ENCODE data around the gene USP22.

The USP22 gene

DNA sequence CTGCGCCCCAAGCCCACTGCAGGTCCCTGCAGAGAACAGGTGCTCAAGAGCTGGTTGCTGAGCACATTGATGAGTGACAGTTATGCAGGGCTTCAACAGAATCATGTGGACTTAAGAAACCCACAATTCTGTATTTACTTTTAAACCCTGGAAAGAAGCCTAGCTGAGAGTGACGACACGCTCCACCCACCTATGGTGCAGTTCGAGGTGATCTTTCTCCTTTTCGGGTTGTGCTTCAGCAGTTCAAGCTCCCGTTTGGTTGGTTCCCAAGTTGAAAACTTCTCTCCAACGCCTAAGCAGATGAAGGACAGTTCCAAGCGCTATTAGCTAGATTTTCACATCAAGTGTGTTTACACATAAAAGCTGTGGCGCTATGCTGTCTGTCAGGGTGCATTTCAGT lies 23.9 kb downstream of the USP22 start:
- no peak for DNase-seq

DNA sequence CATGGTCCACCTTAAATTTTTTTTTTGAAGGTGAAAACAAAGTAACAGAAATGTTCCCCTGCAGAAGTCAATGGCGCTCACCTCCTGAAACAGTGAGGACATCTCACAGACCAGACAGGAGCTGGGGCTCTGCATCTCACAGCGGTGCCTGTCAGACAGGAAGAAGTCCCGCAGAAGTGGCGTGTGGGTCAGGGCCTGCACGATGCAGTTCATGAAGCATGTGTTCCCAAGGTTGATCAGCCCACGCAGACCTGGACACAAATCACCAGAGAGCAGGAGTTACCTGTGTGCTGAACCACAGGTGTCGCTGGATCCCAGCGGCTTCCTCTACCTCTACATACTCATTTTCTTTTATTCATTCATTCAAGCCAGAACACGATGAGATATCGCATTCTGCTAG lies 24.9 kb downstream of the USP22 start:
- no peak for DNase-seq

DNA sequence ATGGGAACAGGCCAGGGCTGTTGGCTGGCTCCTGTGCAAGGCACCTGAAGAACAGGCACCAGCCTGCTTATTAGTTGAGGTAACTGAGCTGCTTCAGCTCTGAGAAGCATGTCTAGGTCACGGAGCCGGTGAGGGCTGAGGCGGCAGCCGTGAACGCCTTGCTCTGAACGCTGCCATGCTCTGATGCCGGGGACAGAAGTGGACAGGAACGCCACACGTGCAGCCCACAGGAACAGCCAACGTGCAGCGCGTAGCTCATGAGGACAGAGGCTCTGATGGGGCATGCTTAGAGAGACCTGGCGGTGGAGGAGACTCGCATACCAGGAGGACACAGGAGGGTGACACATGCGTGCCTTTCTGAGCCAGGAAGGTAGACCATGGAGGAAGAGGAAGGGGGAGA lies 25.6 kb downstream of the USP22 start:
- no peak for DNase-seq

DNA sequence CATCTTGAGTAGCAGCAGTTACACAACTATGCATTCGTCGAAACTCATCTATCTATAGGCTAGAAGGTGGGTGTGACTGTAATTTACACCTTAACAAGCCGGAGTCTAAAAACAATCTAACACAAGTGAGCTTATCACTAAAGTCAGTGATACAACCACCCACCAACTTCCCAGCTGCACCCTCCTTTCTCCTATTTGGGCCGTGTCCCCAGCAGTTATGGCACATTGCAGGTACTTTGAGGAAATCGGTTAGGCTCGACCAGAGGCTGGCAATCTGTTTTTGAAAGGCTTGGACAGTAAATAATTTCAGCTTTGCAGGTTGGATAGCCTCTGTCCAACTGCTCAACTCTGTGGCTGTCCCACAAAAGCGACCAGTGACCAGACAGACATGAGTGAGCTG lies 26.0 kb downstream of the USP22 start:
- DNase-seq, result no peak

DNA sequence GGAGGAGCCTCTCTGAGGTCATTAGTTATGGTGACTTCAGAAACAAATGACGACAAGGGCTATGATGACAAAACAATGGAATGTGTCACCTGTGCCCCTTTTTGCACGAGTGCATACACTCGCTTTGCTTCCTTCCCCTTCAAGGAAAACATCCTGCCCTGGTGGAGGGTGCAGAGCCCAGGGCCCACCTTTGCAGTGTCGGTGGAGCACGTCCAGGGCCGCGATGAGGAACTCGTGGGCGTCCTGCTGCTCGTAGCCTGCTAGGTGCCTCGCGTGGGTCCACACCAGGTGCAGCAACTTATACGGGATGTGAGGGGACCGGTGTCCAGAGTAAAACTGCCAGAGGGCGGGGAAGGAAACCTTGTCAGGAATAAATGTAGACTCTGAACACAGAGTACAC lies 27.2 kb downstream of the USP22 start:
- DNase-seq, result no peak

DNA sequence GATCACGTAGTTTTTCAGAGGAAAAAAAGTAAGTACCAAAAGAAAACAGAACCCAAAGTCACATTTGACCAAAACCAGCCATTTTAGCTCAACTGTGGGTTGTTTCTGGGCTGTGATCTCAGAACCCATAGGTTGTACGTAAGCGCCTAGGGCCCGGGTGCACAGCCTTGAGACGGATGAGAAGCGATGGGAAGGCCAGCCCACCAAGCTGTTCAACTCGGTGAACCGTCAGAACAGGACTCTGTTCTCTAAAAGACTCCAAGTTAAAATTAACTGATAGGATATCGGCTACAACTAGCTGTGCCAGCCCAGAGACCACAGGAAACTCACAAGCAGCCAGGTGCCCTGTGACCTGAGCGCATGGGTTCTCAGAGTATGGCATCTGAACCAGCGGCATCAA lies 28.3 kb downstream of the USP22 start:
- no peak for DNase-seq

DNA sequence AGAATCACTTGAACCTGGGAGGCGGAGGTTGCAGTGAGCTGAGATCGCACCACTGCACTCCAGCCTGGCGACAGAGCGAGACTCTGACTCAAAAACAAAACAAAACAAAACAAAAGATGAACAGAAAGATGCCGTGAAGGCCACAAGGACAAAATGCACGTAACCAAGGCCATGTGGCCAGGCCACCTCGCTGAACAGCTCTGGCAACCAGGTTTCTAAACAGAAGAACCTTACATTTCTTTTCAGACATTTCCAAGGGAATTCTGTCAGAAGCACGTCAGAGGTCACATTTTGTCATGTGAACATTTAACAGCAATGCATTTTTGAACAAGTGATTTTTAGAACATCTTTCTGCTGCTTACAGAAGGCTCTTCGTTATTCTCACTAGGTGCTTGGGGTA lies 28.8 kb downstream of the USP22 start:
- DNase-seq, result no peak

DNA sequence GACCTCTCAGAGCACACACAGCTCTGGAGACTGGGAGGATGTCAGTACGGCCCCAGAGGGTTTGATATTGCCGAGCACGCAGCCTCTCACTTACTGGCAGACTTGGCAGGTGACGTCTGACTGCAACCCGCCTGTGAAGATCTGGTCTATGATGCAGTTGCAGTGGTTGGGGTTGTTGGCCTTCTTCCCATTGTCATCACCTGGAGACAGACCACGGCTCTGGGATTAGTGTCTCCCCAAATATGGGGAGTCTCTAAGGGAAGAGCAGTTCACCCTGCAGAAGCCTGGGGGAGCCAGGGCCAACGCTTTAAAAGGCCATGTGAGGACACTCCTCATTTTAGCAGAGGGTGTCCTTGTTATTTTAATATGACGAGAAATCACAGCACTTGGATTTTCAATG lies 30.1 kb downstream of the USP22 start:
- DNase-seq, result no peak

DNA sequence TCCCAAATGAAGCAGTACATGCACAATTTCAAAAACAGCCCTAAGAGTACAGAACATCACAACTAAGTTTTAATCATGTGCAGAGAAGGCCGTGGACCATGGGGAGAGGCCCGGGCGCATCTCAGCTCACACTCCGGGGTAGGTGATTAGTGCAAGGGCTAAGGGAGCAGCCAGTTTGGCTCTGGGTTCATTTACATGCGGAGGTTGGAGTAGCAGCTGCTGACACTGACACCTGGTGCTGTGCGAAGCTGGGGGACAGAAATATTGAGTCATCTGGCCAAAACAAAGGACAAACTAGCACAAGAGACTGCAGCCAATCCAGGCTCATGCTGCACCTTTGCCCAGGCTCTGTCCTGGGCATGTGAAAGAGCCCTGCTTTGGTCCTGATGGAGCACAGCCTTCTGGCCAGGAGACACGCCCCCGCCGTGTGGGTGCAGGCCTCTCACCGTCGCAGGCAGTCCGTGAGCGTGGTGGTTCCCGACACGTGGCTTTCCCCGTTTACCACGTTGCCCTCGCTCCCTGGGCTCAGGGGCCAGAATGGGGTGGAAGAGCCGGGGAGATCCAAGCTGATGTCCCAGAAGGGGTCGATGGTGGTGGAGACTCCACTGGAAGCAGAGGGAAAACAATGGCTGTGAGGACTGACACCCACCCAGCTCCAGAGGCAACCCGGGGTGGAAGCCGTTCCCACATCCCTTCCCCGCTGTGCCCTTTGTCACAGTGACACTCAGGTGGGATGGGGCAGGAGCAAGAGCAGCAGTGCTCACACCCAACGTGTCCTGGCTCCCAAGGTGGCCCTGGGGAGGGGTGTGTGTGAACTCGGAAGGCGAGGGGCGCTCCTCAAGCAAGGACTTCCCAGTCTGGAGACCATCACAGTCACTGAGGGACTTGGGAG lies 31.9 kb downstream of the USP22 start:
- DNase-seq, result no peak

DNA sequence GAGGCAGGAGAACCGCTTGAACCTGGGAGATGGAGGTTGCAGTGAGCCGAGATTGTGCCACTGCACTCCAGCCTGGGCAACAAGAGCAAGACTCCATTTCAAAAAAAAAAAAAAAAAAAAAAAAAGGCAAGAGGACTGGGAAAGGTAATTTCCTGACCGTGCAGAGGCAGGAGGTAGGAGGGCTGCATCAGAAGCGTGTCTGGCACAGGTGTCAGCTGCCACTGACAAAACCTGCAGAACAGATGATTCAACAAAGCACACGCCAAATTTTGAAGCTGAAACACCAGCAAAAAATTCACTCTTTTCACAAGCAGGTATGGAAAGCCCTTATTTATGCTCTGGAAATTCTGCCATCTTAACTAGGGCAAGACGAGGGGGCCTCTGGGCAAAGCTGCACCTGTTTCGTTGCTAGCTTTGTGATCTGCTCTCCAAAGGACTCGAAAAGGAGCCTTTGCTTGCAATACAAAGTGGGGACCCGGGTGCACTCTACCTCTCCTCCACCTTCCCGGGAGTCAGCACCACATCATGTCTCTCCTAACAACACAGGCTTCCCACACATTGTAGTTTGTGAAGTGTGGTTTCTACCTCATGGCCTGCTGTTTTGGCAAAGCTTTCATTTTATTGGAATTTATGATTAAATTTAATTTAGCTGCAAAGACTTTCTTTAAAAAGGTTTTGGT lies 33.7 kb downstream of the USP22 start:
- DNase-seq, result no peak

DNA sequence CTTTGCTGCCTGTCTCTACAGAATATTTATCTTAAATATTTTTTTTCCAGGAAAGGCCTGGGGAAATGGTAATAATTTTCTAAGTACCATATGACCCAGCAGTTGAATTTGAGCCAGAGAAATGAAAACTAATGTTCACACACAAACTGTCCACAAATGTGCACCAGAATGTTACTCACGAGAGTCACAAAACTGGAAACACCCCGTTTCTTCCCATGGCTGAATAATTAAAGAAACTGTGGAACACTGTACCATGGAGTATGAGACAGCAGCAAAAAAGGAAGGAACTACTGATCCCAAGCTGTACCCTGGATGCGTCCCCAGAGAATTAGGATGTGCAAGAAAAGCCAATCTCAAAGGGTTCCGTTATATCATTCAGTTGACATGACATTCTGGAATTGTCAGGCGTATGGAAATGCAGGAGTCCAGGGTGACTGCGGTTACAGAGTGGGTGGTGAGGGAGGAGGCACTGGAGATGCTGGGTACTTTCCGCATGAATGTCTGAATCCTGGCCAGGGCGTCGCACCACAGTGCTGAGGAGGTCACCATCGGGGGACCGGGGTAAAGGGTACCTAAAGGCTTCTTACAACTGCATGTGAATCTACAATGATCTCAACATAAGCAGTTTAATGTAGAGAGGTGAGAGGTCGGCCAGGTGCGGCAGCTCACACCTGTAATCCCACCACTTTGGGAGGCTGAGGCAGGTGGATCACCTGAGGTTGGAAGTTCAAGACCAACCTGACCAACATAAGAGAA lies 34.5 kb downstream of the USP22 start:
- DNase-seq, result no peak

DNA sequence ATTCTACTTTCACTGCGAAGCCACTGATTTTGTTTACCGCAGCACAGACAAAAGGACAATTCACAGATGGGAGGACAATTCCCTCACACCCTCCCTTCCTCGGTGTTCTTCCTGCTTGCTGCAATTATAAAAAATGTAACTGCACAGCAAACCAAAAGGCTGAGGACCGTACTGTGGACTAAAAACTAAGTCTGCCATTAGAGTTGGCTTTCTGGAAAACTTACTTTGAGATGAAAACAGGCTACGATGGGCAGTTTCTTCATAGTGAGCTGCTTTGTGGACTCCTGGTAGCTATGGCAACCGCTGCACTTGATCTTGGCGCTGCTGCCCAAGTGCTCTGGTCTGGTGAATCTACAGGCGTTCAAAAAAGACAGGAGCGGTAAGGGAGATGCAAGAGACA lies 35.2 kb downstream of the USP22 start:
- no peak for DNase-seq

DNA sequence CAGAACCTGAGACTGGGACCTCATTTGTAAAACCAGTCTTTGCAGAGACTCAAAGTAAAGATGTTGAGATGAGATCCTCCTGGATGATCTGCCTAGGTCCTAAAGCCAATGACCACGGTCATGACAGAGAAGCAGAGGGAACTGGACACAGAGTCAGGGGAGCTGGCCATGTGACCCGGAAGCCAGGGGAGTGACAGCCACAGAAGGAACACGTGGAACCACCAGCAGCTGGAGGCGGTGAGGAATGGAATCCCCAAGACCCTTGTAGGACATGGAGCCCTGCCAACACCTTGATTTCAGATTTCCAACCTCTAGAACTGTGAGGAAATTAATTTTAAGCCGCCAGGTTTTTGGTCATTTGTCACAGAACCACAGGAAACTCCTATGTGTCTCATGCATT lies 37.0 kb downstream of the USP22 start:
- DNase-seq, result no peak

DNA sequence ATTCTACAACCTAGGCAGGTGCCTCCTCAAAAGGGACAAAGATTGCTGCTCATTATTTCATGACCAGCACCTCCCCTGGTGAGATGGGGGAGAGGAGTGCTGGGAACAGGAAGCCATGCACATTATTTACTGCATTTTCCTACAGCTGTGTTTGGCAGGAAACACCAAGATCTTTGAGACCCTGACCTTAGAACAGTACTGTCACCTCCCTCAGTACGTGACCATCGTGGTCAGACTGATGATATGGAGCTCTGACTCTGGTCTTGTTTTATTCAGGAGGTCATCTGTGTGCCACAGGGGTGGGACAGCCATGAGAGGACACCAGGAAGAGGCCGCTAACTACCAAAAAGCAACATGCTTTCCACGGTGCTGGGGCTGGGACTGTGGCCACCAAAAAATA lies 37.4 kb downstream of the USP22 start:
- no peak for DNase-seq

DNA sequence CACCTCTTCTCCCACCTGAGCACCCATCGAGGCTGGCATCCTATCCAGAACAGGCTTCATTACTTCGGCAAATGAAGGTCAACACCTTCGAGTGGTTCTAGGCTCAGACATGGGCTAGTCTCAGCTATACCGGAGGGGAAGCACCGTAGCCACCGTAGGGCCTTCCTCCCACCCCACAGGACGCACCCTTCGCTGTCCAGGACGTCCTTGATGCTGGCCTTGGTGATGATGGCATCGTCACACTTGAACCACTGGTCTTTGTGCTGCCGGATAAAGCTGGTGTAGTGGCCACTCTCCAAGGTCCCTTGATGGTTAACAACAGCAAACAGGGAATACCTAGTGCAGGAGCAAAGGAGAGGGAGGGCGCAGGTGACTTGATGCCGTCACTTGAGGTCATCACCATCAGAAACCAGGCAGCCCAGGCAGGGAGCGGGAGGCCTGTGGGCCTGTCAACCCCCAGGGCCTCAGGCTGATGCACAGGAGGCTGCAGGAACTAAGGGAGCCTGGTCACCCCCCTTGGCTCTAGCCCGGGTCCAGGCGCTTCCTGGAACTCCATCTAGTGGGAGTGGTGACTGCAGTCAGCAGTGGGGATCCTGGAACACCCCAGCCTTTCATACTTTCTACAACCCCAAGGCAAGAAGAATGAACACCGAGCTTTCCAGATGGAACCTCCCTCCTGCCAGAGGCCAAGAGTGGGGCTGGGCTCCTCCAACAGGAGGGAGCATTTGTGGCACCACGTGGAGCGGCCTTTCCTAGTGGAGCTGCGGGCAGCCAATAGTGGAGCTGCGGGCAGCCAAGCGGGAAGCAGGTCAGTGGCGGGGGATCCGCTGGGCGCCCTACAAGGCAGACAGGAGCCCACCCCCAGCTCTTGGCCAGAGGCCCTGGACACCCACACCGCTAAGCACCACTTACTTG lies 38.5 kb downstream of the USP22 start:
- no peak for DNase-seq

DNA sequence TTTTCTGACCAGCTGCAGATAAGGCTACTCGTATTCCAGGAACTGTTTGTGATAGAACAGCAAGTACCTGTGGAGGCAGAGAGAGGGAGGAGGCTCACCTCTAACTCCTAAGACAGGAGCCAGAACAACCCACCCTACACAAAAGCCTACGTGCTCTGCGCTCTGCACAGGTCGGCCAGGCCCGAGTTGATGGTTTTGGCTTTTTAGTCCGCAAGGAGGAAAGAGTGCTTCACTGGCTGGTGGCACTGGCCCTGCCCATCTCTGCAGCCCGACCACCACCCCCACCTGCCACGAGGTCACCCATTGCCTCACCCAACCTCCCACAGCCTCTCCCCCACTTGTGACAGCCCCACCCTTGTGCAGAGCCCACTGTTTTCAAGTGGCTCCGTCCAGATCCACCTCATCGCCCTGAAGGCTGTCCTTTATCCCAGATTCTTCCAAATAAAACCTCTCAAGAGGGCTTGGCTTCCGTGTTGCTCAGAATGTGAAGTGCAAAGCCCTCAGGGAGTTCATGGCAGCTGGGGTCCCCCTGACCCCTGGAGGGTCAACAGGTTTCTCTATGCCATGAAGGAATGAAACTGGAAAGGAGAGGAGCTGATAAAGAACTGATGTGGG lies 39.7 kb downstream of the USP22 start:
- no peak for DNase-seq

DNA sequence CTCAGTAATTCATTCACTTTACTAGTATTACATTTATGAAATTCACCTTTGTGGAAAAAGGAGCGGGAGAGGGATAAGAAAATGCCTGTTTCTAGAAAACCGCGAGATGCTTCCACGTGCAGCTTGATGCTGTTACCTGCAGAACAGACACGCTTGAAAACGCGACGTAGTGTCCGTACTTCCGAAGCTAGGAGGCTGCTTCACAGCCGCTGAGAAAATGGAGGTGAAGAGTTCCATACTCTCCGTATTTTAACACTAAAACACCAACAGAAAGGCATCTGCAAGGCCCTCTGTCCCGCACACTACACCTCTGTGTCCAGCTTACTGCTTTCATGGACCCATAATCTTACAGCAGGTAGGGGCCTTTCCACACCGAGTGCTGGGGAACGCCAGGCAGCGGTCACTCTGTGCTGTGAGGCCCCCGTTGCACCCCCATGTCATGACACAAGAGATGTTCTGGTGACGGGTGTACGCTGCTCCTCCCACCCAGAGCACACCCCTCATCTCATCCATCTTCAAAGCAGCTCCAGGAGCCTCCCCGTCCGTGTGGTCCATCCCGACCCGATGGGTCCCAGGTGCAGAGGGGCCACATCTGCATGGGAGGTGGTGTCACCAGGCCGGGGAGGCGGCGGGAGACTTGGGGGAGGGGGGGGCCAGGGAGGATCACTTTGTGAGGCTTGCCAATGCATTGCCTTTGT lies 40.4 kb downstream of the USP22 start:
- DNase-seq, result no peak

DNA sequence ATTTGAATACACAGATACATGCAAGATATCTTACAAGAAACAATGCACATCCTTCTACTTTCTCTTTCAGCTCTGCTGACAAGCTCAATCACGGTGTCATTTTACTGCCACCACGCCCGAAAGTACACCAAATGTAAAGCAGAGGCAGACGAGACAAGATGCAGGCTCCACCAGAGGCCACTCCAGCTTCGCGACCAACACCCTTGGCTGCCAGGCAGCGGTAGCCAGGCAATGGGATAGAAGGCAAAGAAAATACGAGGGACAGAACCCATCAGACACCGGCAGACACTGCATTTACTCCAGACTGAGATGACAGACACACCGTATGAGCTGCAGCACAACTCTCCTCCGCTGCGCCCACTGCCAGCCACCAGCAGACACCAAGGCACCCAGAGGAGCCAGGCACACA lies 41.0 kb downstream of the USP22 start:
- peak in 1 of 2 experiments; percentile 6 for DNase-seq

DNA sequence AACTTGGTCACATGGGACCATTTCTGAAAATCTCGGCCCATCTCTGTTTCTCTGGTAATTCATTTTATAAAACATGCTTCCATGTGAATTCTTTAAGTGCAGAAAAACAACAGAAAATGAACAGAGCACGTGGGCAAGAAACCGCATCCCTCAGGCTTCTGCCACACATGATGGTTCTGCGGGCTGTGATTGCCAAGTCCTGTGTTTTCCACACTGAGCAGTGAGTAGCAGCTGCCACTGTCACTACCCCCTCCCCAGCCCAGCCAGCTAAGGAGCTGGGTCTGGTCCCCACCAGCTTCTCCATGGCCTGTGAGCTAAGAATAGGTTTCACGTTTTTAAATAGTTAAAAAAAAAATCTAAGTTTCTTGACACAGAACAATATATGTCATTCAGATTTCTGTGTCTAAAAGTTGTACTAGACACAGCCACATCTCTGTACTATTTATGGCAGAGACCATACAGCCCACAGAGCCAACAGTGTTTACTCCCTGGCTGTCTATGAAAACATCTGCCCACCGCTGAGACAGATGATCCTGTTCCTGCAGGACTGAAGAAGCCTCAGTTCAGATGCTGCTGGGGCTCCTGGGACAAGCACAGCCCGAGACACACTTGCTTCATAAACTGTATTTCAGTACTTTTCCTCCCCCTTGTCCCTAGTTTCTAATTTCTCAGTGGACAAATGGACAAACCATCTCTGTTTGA lies 41.5 kb downstream of the USP22 start:
- no peak for DNase-seq

DNA sequence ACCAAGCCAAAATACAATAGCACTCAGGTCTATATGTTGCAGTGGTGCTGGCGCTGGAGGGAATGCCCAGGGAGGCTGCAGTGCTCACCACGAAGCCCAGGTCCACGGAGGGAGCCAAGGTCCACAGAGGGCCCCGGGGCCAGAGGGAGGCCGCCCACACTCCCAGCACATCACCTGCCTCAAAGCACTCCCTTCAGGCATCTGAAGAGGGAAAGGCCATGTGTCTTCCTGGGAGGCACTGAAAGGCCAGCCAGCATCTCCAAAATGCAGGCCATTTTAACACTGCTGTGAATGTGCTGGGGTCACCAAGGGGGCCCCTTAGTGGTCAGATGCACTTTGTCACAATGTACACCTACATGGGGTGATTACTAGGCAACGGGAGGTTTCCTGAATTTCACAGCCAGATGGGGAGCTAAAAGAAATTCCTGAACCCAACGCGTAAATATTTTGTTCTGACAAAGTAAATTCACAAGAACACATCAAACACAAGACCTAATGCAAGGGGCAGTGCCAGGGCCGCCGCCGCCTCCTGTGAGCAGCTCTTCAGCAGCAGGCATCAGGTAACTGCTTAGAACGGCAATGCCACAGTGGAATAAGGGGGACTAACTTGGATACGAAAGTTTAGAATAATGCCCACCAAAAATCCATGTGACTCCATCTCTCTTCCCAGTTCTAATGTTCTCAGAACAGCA lies 42.8 kb downstream of the USP22 start:
- DNase-seq, result no peak
